Stimulated activated CD8-positive, alpha-beta memory T cell treated with anti-CD3 and anti-CD28 coated beads, Interleukin-2, amount 100 ng/mL, for 48 hours (primary cell): ENCODE measurements around the gene TNFRSF25.
"Not testable (repeated sequence)": the region's sequence is repeated elsewhere in the genome, so short reads cannot be mapped to it uniquely, and the experiment has no call there.

ENCODE experiments used
- DNase-seq, 2 donors: peaks; one replicate each; pipeline ENCODE4 v3.0.0-alpha.2; 2020; ENCODE audit warnings: low read depth in 2 of 2

TNFRSF25 gene

GRCh38 chr1:6450943-6451373 lies 15.0 kb downstream of the TNFRSF25 start:
- DNase-seq, result no peak

GRCh38 chr1:6450486-6450885 lies 15.5 kb downstream of the TNFRSF25 start:
- DNase-seq, result not testable (repeated sequence)

DNA sequence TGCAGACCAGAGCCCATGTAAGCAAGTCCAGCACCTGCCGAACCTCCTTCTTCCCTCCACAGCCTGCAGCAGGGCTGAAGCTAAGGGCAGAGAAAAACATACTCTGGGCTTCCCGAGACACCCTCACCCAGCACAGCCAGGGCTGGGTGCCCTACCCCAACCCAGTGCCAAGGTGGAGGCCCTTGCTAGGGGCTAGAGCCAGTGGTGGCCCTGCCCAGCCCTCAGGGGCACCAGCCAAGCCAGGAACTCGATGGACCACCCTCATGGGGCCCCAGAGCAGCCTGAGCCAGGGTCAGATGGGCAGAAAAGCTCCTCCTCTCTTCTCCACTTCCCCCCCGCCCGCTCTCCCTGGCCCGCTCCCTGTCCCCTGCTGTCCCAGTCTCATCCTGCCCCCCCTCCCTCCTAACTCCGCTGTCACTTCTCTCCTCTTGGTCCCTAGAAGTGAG lies 15.9 kb downstream of the TNFRSF25 start:
- no peak for DNase-seq

DNA sequence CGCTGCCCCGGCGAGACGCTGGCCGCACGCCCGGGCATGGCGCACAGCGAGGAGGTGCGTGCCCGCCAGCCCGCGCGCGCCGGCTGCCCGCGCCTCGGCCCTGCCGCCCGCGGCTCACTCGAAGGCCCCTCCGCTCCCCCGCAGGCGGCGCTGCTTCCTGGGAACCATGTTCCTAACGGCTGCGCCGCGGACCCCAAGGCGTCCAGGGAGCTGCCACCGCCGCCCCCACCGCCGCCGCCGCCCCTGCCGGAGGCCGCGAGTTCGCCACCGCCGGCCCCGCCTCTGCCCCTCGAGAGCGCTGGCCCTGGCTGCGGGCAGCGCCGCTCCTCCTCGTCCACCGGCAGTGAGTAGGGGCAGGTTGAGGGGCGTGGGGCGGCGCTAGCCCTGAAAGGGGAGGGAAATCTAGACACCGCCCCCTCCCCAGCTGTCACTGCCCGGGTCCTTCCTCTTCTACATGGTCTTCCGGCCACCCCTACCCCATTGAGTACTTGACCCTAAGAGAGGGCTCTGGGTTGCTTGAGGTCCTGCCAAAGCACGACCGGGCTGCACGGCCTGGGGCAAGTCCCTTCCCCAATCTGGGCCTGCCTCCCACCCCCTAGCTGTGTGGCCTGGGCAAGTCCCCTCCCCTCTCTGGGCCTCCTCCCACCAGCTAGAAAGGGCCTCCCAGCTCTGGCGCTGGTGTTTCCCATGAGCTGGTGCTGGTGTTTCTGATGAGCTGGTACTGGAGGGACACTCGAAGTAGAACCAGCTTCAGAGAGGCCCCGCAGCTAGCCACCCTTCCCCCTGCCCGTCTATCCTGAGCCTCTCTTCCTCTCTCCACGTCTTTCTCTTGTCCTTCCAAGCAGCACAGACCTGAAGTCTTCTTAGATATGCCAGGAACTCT lies 17.0 kb downstream of the TNFRSF25 start:
- no peak for DNase-seq

DNA sequence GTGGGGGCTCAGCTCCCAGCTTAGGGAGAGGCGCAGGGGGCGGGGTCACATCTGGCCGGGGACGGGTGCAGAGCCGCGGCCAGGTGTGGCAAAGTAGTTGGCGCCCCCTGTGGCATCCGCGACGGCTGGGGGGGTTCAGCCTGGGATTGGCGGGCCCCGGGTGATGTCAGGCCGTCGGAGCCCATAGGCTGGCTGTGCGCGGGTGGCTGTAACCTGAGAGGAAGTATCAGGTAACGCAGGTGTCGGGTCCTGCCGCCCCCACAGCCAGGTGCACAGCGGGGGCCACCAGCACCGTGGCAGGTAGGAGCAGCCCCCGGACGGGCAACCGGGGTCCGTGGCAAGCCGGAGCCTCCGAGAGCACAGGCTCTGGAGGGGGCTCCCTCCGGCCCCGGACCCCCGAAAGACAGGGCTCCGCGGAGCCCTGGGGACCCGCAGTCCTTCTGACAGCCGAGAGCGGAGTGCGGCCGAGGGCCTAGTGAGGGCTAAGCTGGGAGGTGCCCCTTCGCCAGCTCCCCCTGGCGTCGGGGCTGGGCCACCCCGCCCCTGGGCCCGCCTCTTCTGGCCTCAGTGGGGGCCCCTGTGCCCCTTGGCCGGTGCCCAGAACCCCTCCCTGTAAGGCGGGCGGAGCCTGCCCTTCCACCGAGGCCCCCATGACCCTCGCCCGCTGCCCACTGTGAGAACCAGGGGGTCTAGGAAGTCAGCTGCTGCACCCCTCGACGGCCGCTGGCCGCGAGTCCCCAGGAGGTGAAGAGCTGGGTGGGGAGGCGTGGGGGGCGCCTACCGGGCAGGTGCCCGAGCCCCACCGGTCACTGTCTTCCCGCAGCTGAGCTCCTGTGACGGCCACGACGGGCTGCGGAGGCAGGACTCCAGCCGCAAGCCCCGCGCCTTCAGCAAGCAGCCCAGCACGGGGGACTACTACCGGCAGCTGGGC lies 17.9 kb downstream of the TNFRSF25 start:
- no peak for DNase-seq

DNA sequence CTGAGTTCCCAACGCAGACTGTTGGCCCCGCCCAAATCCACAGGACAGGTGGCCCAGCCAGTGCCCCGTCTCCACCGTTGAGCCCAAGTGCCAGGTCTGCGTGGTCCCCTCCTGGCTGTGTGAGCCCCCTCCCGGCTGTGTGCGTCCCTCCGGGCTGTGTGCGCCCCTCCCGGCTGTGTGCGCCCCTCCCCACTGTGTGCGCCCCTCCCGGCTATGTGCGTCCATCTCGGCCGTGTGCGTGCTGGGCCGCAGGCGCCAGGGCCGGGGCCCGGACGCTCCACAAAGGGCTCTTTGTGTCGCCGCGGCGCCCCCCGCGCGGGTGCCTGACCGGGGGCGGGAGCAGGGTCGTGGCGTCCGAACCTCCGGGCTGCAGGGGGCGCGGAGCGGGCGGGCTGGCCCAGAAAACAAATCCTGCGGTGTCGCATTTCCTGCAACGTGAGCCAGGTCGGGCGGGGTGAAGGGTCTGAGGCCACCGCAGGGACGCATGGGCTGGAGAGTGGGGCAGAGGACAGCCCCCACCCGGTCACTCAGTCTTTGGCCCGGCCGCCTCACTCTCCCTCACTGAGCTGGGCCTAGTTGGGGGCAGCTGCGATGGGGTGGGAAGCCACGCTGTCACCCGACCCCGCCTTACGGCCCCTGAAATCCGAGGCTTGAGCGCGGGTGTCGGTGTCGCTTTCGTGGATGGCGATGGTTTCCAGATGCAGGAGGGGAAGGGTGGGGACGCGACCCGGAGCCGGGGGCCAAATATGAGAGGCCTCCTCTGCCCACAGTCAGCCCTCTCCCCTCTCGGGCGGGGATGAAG lies 18.8 kb downstream of the TNFRSF25 start:
- no peak for DNase-seq

DNA sequence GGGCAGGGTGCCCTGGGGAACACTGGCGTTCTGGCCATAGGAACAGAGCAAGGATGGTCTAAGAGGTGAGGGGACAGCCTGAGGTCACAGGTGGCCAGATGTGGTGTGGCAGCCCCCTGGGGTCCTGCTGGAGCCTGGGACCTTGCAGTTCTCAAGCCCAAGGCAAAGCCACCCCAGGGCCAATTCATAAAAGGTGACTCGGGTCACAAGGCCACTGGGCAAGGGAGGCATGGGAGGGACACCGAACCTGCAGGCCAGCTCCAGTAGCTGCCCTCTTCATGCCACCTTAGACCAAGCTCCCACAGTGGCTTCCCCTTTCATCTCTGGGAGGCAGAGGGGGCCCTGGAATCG lies 19.3 kb downstream of the TNFRSF25 start:
- DNase-seq, result no peak

DNA sequence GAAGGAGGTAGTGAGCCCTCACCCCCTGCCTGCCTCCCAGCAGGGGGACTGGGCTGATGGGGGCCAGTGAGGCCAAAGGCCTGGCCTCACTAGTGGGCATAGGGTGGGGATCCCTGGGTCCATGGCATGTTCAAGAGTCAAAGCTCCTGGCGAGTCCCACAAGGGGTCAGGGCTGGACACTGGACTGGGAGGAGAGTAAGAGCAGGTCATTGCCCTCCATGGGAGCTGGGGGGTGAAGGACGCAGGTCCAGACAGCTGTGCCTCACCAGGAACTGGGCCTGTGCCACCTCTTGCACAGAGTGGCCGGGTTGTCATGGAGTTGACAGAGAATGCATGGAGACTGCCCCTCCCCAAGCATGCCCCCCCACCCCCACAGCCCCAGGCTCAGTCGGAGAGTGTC lies 20.0 kb downstream of the TNFRSF25 start:
- DNase-seq, result not testable (repeated sequence)

GRCh38 chr1:6445062-6445763 lies 20.8 kb downstream of the TNFRSF25 start:
- DNase-seq, result no peak

DNA sequence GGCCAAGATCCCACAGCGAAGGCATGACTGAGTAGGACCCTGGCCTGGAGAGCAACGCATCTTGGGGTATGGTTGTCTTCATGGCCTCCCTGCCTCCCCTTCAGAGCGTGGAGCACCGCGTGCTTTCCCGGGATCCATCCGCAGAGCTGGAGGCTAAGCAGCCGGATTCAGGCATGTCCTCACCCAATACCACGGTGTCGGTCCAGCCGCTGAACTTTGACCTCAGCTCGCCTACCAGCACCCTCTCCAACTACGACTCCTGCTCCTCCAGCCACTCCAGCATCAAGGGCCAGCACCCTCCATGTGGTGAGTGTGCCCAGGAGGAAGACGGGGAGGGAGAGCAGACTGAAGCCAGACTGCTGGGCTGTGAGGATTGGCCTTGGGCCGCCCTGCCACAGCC lies 21.6 kb downstream of the TNFRSF25 start:
- no peak for DNase-seq

GRCh38 chr1:6443339-6444115 lies 22.4 kb downstream of the TNFRSF25 start:
- DNase-seq, result no peak

GRCh38 chr1:6441586-6441985 lies 24.4 kb downstream of the TNFRSF25 start:
- no peak for DNase-seq

DNA sequence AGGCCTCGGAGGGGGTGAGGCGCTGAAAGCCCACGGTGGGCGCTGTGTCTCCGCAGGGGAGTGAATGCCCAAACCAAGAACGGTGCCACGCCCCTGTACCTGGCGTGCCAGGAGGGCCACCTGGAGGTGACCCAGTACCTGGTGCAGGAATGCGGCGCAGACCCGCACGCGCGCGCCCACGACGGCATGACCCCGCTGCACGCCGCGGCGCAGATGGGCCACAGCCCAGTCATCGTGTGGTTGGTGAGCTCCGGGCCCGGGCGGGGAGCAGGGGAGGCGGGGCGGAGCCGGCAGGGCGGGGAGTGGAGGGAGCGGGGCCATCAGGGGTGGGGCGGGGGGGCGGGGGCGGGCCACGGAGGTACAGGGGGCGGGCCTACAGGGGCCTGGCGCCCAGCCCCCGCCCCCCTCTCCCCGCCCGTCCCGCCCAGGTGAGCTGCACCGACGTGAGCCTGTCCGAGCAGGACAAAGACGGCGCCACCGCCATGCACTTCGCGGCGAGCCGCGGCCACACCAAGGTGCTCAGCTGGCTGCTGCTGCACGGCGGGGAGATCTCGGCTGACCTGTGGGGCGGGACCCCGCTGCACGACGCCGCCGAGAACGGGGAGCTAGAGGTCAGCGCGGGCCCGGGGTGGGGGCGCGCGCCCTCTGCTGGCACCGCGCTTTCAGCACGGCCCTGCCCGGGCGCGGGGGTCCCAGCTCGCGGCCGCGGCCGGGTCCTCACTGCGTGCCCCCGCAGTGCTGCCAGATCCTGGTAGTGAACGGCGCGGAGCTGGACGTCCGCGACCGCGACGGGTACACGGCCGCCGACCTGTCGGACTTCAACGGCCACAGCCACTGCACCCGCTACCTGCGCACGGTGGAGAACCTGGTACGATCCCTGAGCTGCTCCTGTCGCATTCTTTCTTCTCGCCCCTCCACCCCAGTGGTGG lies 25.5 kb downstream of the TNFRSF25 start:
- DNase-seq, result peak; percentile 72 to 73

DNA sequence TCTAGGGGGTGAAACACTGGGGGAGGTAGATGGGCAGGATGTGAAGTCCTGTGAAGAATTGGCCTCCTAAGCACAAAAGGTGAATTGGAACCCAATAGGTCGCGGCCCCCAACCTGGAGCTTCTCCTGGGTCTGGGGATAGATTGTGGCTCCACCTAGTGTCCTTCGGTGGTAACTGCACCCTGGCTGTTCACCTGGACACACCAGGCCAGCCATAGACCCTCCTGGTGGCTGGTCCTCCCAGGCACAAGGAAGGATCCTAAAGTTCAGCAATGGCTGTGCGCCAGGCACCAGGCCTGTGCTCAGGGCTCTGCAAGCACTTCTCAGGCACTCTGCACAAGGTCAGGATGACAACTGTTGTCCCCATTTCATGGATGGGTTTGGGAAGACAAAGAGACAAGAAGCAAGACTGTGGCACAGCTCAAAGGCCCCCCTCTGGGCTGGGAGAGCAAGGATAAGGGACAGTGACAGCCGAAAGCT lies 27.9 kb downstream of the TNFRSF25 start:
- peak; percentile 50 to 60 for DNase-seq

DNA sequence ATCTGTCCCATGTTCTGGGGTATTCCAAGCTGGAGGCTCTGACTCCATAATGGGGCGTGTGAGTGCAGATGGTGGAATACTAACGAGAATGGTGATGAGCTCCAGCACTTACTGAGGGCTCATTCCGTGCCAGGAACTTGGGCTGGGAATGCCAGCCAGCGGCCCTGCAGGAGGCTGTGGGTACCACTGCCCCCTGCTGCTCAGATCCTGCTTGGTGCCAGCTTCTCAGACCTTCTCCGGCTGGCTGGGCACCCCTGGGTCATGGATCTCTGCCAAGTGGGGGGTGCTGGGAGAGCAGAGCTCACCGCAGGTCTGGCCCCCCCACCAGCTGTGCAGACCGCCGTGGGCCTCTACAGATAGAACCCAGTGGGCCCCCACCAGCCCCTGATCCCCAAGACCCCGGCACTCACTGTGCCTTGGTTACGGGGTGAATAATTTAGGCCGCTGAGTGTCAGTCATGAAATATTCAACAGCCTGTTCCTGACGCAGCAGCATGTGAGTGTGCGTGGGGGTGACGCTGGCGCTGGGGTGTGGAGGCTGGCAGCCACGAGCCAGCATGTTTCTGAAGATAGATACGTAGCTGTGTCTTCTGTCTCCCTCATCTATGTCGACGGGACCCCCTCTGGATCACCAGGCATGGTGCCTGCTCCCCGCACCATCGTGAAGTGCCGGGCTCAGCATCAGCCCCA lies 28.8 kb downstream of the TNFRSF25 start:
- DNase-seq, result not testable (repeated sequence)

GRCh38 chr1:6436277-6436676 lies 29.7 kb downstream of the TNFRSF25 start:
- not testable (repeated sequence) for DNase-seq

GRCh38 chr1:6435547-6435946 lies 30.4 kb downstream of the TNFRSF25 start:
- DNase-seq, result no peak

DNA sequence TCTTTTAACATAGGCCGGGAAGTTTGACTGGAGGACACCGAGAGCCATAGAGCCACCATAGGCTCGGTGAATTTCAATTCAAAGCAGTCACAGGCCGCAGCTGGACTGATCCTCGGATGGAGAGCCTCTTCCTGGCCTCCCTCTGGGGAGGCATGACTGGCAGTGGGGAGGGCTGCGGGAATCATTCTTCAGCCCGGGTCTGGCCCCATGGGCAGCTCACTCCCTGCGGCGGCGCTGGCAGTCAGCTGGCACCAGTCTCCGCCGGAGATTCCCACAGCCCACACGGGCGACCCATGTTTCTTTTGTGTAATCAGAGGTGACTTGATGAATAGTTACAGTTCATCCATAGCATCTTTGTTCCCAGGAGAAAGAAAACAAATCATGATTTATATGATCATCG lies 30.8 kb downstream of the TNFRSF25 start:
- DNase-seq, result no peak
